H7 (cell line): ENCODE results near the gene MAN1A2. TPM values are rescaled to one million over a fixed set of nuclear protein-coding genes. Genes with fewer than 3 reads are reported as not detected.

Source experiments
- DNase-seq: peaks from one replicate; pipeline ENCODE4 v3.0.0; 2012
- H3K27me3 ChIP-seq: 2 replicates; pipeline ENCODE4 v1.6.0; 2011; ENCODE audit warnings: mild to moderate bottlenecking, low read length; ENCODE audit not compliant: control insufficient read depth, insufficient read depth
- H3K36me3 ChIP-seq: replicated peaks from 2 replicates; pipeline ENCODE4 v1.5.1; 2011; ENCODE audit warnings: low read length; ENCODE audit not compliant: control insufficient read depth, insufficient read depth
- H3K4me3 ChIP-seq: 2 replicates; pipeline ENCODE4 v1.5.1; 2011; ENCODE audit warnings: low read depth, mild to moderate bottlenecking, control low read depth, low read length, moderate library complexity; ENCODE audit not compliant: insufficient read depth
- total RNA-seq: library from RNA; depleted of rRNA; stranded (reverse); fragments of >200 nt; shearing (Covaris generic); gene quantifications from 2 replicates; pipeline ENCODE4 v1.2.3, GENCODE V29; 2014

MAN1A2 gene
- total RNA-seq, 1 experiment from 2014 or later = 16.0 TPM

DNA sequence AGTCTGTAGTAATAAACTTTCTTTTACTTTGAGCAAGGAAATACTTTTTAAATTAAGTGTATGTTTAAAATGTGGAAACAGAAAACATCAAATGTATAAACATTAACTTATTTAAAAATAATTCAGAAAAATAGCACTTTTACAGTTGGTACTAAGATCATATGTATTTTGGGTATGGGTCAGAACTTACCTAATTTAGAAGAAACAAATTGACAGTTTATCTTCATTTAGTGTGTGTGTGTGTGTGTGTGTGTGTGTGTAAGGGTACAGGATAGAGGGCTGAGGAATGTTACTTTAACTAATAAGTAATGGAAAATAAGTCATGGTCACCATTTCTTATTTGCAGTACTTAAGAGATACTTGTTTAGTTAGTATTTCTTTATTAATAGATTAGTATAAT, 3.3 kb downstream of the MAN1A2 start:
- Histone ChIP-seq H3K4me3 (no peak overlapping the region), H3K36me3 (no peaks in the 10 kb centered on the region), H3K27me3 (peaks cover 6% of the 10 kb centered on the region)
- no peak for DNase-seq

DNA sequence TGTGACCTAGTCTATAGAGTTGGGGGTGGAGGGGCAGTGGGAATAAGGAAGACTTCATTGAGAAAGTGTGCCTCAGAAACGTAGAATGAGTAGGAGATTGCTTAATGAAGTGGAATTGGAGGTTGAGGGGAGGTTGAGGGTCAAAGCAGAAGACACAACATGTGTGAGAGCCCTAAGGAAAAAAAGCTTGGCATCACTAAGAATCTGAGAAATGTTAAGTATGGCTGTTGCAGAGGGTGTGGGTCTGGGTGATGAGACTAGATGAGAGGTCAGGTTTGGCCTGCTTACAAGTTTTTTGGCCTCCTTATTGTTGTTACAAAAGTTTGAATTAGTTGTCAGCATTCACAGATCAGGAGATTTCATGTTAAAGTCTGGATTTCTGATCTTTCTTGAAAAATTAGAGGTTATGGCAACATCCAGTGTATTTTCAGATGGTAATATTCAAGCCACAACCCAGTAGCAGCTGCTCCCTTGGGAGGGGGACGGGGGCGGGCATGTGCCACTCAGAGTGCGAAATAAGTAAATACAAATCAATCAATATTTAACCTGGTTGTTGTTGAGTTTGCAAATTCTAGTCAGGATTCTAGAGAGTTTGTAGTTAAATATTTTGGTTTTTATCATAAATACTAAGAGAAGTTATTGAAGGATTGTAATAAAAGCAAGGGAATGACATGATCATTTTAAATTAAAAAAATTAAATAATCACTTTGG, 4.3 kb downstream of the MAN1A2 start:
- no peak for DNase-seq
- H3K36me3 ChIP-seq = no peaks in the 10 kb centered on the region
- H3K27me3 ChIP-seq = peaks cover 6% of the 10 kb centered on the region
- H3K4me3 ChIP-seq = no peak overlapping the region

DNA sequence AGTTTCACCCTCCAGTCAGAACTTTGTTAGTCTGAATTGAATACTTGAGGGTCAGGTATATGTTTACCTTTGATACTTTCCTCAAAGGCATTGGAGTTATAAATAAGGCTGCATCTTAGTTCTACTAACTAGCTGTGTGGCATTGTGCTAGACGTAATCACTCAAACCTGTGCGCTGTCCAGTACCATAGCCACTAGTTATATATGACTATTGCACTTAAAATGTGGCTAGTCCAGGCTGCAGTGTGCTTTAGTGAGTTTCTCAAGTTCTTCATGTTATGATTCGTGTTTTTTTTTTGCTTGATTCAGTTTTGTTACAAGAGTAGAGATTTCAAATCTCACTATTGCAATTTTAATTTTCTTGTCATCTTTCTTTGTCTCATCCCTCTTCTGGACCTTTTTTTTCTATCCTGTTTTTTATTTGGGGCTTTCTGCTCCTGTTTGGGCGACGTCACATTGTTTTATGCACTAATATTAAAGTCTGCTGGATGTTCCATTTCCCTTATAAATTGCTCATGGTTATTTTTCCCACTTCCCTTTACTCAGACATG, 5.7 kb downstream of the MAN1A2 start:
- DNase-seq = no peak
- Histone ChIP-seq H3K4me3 (no peak overlapping the region), H3K36me3 (no peaks in the 10 kb centered on the region), H3K27me3 (peaks cover 2% of the 10 kb centered on the region; the same call in 1 of the 2 replicates)

DNA sequence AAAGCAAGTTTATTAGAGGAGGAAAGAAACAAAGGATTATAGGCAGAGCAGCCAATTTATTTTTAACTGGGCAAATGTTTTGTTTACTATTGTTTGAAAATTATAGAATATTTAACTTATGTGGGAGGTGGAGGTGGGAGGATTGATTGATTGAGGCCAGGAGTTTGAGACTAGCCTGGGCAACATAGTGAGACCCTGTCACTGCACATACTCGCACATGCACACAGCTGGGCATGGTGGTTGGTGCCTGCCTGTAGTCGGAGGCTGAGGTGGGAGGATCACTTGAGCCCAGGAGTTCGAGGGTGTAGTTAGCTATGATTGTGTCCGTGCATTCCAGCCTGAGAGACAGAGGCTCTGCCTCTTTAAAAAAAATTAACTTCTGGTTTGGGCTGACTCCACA, 6.7 kb downstream of the MAN1A2 start:
- no peak overlapping the region for H3K4me3 ChIP-seq
- no peak for DNase-seq
- H3K27me3 ChIP-seq = no peaks in the 10 kb centered on the region
- no peaks in the 10 kb centered on the region for H3K36me3 ChIP-seq

DNA sequence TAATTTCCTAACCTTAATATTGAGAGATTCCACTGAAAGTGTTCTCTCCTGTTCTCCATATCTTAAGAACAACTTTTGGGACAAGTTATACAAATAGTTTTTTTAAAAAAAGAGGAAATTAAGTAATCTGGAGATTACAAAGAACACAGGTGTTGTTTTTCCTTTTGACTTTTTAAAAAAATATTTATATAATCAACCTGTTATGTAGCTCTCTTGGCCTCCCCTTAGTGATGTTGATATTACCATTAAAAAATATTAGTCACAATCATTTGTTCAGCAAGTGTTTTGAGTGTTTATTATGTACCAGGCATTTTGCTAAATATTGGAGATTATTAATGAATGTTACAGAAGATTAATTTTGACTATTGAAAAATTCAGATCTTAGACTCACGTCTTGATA, 8.1 kb downstream of the MAN1A2 start:
- Histone ChIP-seq H3K36me3 (no peaks in the 10 kb centered on the region), H3K27me3 (no peaks in the 10 kb centered on the region), H3K4me3 (no peak overlapping the region)
- no peak for DNase-seq

DNA sequence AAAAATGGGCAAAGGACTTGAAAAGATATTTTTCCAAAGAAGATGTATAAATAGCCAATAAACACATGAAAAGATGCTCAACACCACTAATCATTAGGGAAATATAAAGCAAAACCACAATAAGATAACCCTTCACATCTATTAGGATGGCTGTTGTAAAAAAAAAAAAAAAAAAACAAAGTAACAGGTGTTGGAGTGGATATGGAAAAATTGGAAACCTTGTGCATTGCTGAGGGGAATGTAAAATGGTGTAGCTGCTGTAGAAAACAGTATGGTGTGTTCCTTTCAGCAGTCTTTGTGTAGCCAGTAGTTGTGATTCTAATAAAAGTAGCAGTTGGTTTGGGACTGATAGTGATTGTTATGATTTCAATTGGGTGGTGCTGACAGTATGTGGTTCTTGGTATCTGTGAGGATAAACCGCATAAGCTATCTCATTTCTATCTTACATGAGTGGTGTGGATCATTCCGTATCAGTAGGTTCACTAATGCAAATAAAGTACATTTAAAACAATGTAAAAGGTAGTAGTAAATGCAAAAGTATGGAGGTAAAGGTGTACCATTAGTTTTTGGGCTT, 19.9 kb downstream of the MAN1A2 start:
- Histone ChIP-seq H3K27me3 (no peaks in the 10 kb centered on the region), H3K36me3 (no peaks in the 10 kb centered on the region), H3K4me3 (no peak overlapping the region)
- DNase-seq = no peak

DNA sequence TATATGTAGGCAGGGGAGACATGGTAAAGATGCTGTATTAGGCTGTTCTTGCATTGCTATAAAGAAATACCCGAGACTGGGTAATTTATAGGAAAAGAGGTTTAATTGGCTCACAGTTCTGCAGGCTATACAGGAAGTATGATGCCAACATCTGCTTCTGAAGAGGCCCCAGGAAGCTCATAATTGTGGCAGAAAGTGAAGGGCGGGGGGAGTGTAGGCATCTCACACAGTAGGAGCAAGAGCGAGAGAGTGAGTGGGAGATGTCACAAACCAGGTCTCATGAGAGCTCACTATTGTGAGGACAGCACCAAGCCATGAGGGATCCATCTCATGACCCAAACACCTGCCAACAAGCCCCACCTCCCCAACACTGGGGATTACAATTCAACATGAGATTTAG, 21.1 kb downstream of the MAN1A2 start:
- H3K27me3 ChIP-seq = no peaks in the 10 kb centered on the region
- DNase-seq = no peak

DNA sequence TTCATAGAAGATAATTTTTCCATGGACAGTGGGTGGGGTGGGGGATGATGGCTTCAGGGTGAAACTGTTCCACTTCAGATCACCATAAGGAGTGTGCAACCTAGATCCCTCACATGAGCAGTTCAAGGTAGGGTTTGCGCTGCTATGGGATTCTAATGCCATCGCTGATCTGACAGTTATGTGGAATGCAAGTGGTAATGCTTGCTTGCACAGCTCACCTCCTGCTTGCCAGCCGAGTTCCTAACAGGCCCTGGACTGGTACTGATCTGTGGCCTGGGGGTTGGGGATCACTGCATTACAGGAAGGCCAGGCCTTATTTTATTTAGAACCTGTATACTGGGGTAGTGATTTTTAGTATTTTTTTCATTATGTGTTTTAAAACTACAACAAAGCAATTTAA, 22.0 kb downstream of the MAN1A2 start:
- no peaks in the 10 kb centered on the region for H3K27me3 ChIP-seq
- H3K36me3 ChIP-seq = no peaks in the 10 kb centered on the region
- no peak for DNase-seq
- H3K4me3 ChIP-seq = no peak overlapping the region

More for the DNA sequence above, 21.1 kb downstream of the MAN1A2 start:
- Histone ChIP-seq H3K36me3 (no peaks in the 10 kb centered on the region), H3K4me3 (no peak overlapping the region)

DNA sequence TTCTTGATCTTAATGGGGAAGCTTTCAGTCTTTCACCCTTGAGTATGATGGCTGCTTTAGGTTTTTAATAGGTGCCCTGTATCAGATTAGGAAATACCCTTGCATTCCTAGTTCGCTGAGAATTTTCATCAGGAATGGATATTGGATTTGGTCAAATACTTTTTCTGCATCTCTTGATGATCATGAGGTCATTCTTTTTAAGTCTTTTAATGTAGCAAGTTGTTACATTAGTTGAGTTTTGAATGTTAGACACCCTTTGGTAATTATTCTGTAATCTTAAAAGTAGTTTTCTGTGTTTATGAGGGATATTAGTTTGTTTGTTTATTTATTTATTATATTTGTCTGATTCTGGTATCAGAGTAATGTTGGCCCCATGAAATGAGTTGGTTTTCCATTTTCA, 22.5 kb downstream of the MAN1A2 start:
- no peaks in the 10 kb centered on the region for H3K36me3 ChIP-seq
- no peaks in the 10 kb centered on the region for H3K27me3 ChIP-seq
- no peak overlapping the region for H3K4me3 ChIP-seq
- no peak for DNase-seq

DNA sequence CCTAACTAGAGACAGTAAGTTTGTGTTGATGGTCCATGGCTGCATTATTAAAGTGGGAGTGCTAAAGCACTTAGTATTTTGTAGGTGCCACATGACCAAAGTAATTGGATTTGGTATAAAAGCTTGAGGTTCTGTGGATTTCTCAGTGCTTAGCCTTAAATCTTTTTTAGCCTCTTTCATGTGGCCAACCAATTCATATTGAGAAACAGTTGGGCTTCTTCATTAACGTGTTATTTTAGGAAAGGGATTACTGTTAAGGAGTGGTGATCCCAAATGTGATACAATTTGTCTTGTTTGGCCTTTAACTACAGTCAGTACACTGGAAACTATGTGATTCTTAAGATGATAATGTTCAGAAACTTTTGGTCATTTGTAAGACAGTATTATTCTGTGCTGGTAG, 25.5 kb downstream of the MAN1A2 start:
- no peak for DNase-seq
- no peak overlapping the region for H3K4me3 ChIP-seq
- no peaks in the 10 kb centered on the region for H3K36me3 ChIP-seq
- H3K27me3 ChIP-seq = no peaks in the 10 kb centered on the region

DNA sequence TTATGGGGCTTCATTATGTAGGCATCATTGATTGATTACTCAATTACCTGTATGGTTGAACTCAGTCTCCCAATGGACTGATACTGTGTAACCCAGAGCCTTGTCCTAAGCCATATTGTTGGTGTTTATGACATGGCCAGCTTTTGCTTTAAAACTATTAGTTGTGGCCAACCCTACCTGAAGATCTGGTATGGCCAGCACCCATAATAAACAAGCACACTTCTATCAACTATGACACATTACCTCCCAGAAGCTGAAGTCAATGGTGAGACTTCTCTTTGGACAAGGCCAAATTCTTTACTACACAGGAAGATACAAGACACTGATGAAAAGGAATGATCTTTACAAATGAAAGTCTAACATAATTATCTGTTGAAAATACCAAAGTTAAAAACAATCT, 28.8 kb downstream of the MAN1A2 start:
- Histone ChIP-seq H3K36me3 (no peaks in the 10 kb centered on the region), H3K27me3 (no peaks in the 10 kb centered on the region), H3K4me3 (no peak overlapping the region)
- no peak for DNase-seq

DNA sequence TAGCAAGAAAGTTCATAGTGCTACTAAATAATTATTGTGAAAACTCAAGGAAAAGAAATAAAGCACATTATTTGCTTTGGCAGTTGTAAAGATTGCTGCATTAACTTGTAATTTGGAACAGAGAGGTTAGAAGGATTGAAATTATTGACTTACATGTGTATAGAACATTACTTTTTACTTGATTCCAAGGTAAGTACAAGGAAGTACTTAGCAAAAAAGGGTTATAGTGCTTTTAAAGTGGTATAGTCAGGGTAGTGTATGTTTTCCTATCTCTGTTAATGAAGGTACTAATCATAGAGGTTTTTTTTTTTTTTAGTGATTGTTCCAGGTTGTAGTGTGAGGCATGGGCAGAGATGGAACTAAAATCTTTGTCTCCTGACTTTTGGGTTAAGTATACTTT, 29.4 kb downstream of the MAN1A2 start:
- Histone ChIP-seq H3K36me3 (no peaks in the 10 kb centered on the region), H3K4me3 (no peak overlapping the region), H3K27me3 (no peaks in the 10 kb centered on the region)
- no peak for DNase-seq

DNA sequence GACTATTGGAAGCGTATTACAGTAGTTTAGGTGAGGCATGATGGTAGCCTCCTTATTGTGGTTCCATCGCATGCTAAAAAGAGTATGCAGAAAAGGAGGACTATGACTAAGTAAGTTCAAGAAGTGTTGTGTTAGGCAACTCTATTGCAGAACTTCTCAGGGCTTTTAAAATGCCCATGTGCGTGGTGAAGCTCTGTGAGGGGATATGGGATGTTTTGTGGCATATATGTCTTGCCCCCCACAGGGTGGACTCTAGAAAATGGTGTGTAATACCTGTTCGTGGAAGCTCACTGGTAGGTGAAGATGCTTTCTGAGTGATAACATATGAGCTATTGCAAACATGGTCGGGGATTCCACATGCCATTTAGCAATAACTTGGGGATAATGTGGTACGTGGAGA, 31.7 kb downstream of the MAN1A2 start:
- no peaks in the 10 kb centered on the region for H3K36me3 ChIP-seq
- no peak overlapping the region for H3K4me3 ChIP-seq
- DNase-seq = no peak
- no peaks in the 10 kb centered on the region for H3K27me3 ChIP-seq

DNA sequence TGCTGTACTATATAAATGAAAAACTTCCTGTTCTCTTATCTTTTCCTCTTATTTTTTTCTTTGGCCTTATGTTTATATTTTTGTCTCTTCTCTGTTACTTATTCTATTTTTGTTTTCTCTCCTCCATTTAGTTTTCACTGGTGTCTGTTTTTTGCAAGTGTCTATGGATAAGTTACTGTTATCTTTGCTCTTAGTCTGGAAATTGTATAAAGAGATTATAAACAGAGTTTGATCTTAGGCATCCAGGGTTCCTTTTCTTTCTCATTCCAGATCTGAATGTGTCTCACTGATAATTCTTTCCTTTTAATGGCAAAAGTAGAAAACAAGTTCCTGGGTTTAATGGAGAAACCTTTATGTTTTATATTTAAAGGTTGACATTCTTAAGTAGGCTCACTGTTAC, 34.5 kb downstream of the MAN1A2 start:
- no peak overlapping the region for H3K4me3 ChIP-seq
- DNase-seq = no peak
- H3K36me3 ChIP-seq = no peaks in the 10 kb centered on the region
- H3K27me3 ChIP-seq = no peaks in the 10 kb centered on the region

DNA sequence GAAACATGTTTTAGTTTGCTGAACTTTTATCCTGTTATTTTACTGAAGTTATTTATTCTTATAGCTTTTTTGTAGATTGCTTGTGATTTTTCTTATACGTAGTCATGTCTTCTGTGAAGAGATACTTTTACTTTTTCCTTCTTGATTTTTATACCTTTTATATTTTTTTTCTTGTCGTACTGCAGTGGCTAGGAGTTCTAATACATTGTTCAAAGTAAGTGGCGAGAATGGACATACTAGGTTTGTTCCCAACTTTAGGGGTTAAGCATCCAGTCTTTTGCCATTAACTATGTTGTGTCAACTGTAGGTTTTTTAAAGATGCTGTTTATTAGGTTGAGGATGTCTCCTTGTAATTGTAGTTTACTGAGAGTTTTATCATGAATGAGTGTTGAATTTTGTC, 36.3 kb downstream of the MAN1A2 start:
- Histone ChIP-seq H3K36me3 (no peaks in the 10 kb centered on the region), H3K27me3 (no peaks in the 10 kb centered on the region), H3K4me3 (no peak overlapping the region)
- no peak for DNase-seq
